PC-3 (cell line): ENCODE measurements around the gene AGXT. TPM values are rescaled to one million over a fixed set of nuclear protein-coding genes. Genes with fewer than 3 reads are reported as not detected.

ENCODE experiments used
- ATAC-seq: fragments of 200-7000 bp; cut with Tn5 transposase; 2 replicates; pipeline ENCODE4 v1.9.1; 2020; ENCODE audit warnings: mild to moderate bottlenecking, moderate library complexity
- BruUV-seq: library from RNA; stranded (reverse); fragments of 400-500 nt; replicated peaks from 2 replicates; lab custom pipeline; 2021; lab: Mats Ljungman, UMichigan
- CTCF ChIA-PET: fragments of 300-600 bp; sonication (Branson Sonifier 250); formaldehyde crosslinking; loops from one replicate; lab custom pipeline; 2022; ENCODE audit warnings: antibody characterized with exemption; lab: Charles Lee
- POLR2A ChIA-PET: fragments of 300-600 bp; sonication (Branson Sonifier 250); formaldehyde crosslinking; loops from one replicate; lab custom pipeline; 2022; ENCODE audit warnings: antibody characterized with exemption; ENCODE audit not compliant: unreplicated experiment; lab: Charles Lee
- DNase-seq: peaks from one replicate; pipeline ENCODE4 v3.0.0-alpha.2; 2015
- H2AFZ ChIP-seq: fragments of 300-600 bp; sonication (generic); 2 replicates; pipeline ENCODE4 v1.6.0; 2016; ENCODE audit warnings: antibody characterized with exemption, low read length
- H3F3A ChIP-seq: fragments of 300-600 bp; sonication (generic); one replicate; pipeline ENCODE4 v1.6.0; 2017; ENCODE audit warnings: antibody characterized with exemption, low read length, control low read depth, mild to moderate bottlenecking; ENCODE audit not compliant: unreplicated experiment
- H3K27ac ChIP-seq: fragments of 300-600 bp; sonication (generic); 2 replicates; pipeline ENCODE4 v1.5.1; 2016; ENCODE audit warnings: mild to moderate bottlenecking, low read length
- H3K27me3 ChIP-seq: fragments of 300-600 bp; sonication (generic); 2 replicates; pipeline ENCODE4 v1.6.1; 2016; ENCODE audit warnings: low read length, mixed read lengths
- H3K36me3 ChIP-seq: fragments of 300-600 bp; sonication (generic); 2 replicates; pipeline ENCODE4 v1.6.1; 2016; ENCODE audit warnings: low read depth, mixed run types, low read length, mixed read lengths
- H3K4me1 ChIP-seq: fragments of 300-600 bp; sonication (generic); 2 replicates; pipeline ENCODE4 v1.5.1; 2016; ENCODE audit warnings: low read length; ENCODE audit not compliant: insufficient read depth
- H3K4me2 ChIP-seq: fragments of 300-600 bp; sonication (generic); 2 replicates; pipeline ENCODE4 v1.6.0; 2016; ENCODE audit warnings: low read length
- H3K4me3 ChIP-seq: fragments of 300-600 bp; sonication (generic); 2 replicates; pipeline ENCODE4 v1.5.1; 2016; ENCODE audit warnings: mild to moderate bottlenecking, low read length, mixed read lengths
- H3K79me2 ChIP-seq: fragments of 300-600 bp; sonication (generic); 2 replicates; pipeline ENCODE4 v1.6.1; 2017; ENCODE audit warnings: low read length, mixed read lengths
- H3K9ac ChIP-seq: fragments of 300-600 bp; sonication (generic); 2 replicates; pipeline ENCODE4 v1.6.0; 2016; ENCODE audit warnings: mild to moderate bottlenecking, low read length
- H3K9me2 ChIP-seq: fragments of 300-600 bp; sonication (generic); replicated peaks from 2 replicates; pipeline ENCODE4 v1.6.1; 2016; ENCODE audit warnings: mixed run types, low read length, mixed read lengths
- H3K9me3 ChIP-seq: fragments of 300-600 bp; sonication (generic); 2 replicates; pipeline ENCODE4 v1.6.1; 2016; ENCODE audit warnings: low read length, mixed read lengths
- H4K20me1 ChIP-seq: fragments of 300-600 bp; sonication (generic); 2 replicates; pipeline ENCODE4 v1.6.1; 2016; ENCODE audit warnings: low read length, mixed read lengths
- EZH2 ChIP-seq: fragments of 300-600 bp; sonication (generic); IDR thresholded peaks from one replicate; pipeline ENCODE4 v1.6.1; 2017; ENCODE audit warnings: antibody characterized with exemption, mild to moderate bottlenecking, low read length; ENCODE audit not compliant: unreplicated experiment
- EZH2phosphoT487 ChIP-seq: fragments of 300-600 bp; sonication (generic); IDR thresholded peaks from 2 replicates; pipeline ENCODE4 v1.6.1; 2018; ENCODE audit warnings: mild to moderate bottlenecking, antibody characterized with exemption, low read length, borderline replicate concordance
- intact Hi-C: fragments of 100-400 bp; cut with micrococcal nuclease; formaldehyde crosslinking; loops from 2 replicates; pipeline ENCODE4 v1.9.0; 2023
- total RNA-seq: library from RNA; depleted of rRNA; stranded (reverse); fragments of >200 nt; gene quantifications from 2 replicates; pipeline ENCODE4 v1.2.3, GENCODE V29; 2014
- TF ChIP-seq, protein P1 (sequence below): fragments of 300-600 bp; sonication (generic); conservative IDR thresholded peaks from 2 replicates; pipeline ENCODE4 v1.5.1; 2017; ENCODE audit warnings: antibody characterized with exemption, low read depth, mild to moderate bottlenecking, low read length

The AGXT gene
- total RNA-seq, 1 experiment from 2014 or later: not detected

DNA sequence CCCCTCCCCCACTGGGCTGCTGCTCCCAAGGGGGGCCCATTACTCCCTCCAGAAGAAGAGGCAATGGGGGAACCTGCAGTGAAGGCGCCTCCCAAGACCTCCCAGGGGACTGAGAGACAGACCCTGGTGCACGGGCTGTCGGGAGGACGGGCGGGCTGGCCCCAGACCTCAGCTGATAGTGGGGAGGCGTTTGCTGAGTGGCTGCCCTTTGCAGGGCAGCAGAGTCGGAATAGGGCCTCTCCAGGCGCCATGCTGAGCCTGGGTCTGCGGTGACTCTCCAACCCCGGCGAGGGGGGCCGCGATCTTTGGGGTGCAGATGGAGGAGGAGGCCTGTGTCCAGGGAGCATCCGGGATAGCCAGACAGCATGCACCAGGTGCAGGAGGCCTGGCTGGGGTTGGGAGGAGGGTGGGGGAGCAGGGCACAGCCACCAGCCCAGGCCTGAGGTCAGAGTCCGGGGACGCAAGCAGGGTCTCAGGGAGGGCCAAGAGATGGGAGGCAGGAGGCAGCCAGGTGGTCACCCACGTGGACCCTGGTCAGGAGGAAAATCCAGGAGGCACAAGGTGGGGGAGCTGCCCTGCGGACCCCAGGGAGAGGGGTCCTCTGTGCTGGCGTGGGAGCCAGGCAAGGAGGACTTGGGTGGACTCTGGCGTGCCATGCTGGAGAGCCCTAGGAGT, 48.5 kb downstream of the AGXT start:
- intact Hi-C loops: loop anchor here (10.0 kb wide), 2 partner anchors 78 to 308 kb away; partner anchors contain the start of gene SNED1
- no peak overlapping the region for H2AFZ ChIP-seq
- no peaks in the 10 kb centered on the region for H3K9me2 ChIP-seq
- TF ChIP-seq, protein P1, sequence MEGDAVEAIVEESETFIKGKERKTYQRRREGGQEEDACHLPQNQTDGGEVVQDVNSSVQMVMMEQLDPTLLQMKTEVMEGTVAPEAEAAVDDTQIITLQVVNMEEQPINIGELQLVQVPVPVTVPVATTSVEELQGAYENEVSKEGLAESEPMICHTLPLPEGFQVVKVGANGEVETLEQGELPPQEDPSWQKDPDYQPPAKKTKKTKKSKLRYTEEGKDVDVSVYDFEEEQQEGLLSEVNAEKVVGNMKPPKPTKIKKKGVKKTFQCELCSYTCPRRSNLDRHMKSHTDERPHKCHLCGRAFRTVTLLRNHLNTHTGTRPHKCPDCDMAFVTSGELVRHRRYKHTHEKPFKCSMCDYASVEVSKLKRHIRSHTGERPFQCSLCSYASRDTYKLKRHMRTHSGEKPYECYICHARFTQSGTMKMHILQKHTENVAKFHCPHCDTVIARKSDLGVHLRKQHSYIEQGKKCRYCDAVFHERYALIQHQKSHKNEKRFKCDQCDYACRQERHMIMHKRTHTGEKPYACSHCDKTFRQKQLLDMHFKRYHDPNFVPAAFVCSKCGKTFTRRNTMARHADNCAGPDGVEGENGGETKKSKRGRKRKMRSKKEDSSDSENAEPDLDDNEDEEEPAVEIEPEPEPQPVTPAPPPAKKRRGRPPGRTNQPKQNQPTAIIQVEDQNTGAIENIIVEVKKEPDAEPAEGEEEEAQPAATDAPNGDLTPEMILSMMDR: no peak
- TF ChIP-seq EZH2phosphoT487: no peak
- TF ChIP-seq EZH2: no peak
- ChIA-PET POLR2A (no interaction called here), CTCF (no interaction called here)
- no TSS peak for BruUV-seq
- peaks cover 23% of the 10 kb centered on the region for H3K4me1 ChIP-seq
- H3K27ac ChIP-seq: no peak overlapping the region
- H3K4me2 ChIP-seq: no peak overlapping the region
- H3K4me3 ChIP-seq: no peak overlapping the region
- no peak for ATAC-seq
- H3K79me2 ChIP-seq: no peaks in the 10 kb centered on the region
- no peak overlapping the region for H3K9ac ChIP-seq
- no peaks in the 10 kb centered on the region for H3K27me3 ChIP-seq
- H3K9me3 ChIP-seq: no peaks in the 10 kb centered on the region
- no peak for DNase-seq
- H3F3A ChIP-seq: no peaks in the 10 kb centered on the region
- no peaks in the 10 kb centered on the region for H3K36me3 ChIP-seq
- no peaks in the 10 kb centered on the region for H4K20me1 ChIP-seq

DNA sequence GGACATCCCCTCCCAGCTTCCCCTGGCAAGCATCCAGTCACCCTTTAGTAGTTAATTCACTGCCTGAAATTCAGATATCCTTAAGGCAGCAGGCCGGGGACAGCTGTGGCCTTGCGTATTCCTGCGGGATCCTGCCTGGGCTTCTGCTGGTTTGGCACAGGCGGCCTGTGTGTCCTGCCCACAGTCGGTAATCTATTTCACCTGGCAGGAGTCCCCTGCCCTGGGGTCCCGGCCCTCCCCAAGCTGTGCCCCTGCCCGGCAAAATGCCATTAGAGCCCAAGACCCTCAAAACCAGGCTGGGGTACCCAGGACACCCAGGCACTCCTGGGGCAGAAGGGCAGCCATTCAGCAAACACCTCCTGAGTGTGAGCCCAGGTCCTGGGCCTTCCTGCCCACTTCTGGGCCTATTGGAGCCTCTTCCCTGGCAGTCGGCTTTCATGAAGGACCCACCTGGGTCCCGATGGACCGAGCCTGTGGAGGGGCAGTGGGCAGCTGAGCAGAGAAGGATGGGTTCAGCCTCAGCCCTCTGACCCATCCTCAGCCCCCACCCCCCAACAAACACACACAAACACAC, 49.1 kb downstream of the AGXT start:
- H3K27ac ChIP-seq: no peak overlapping the region
- no peaks in the 10 kb centered on the region for H3K9me2 ChIP-seq
- intact Hi-C loops: loop anchor here (10.0 kb wide), 2 partner anchors 77 to 307 kb away; partner anchors contain the start of gene SNED1
- H3K36me3 ChIP-seq: no peaks in the 10 kb centered on the region
- H3K79me2 ChIP-seq: no peaks in the 10 kb centered on the region
- TF ChIP-seq, protein P1: no peak
- TF ChIP-seq EZH2phosphoT487 (no peak), EZH2 (no peak)
- no peaks in the 10 kb centered on the region for H3K9me3 ChIP-seq
- DNase-seq (no peak), ATAC-seq (no peak)
- H3K9ac ChIP-seq: no peak overlapping the region
- ChIA-PET CTCF (no interaction called here), POLR2A (no interaction called here)
- H3K4me3 ChIP-seq: no peak overlapping the region
- peaks cover 23% of the 10 kb centered on the region for H3K4me1 ChIP-seq
- H2AFZ ChIP-seq: no peak overlapping the region
- H3K4me2 ChIP-seq: no peak overlapping the region
- no peaks in the 10 kb centered on the region for H4K20me1 ChIP-seq
- no peaks in the 10 kb centered on the region for H3F3A ChIP-seq
- no TSS peak for BruUV-seq
- H3K27me3 ChIP-seq: no peaks in the 10 kb centered on the region
